CD14-positive monocyte (primary cell): ENCODE results near the gene TENM3. TPM values are rescaled to one million over a fixed set of nuclear protein-coding genes. Genes with fewer than 3 reads are reported as not detected.
"Not testable (repeated sequence)": the region's sequence is repeated elsewhere in the genome, so short reads cannot be mapped to it uniquely, and the experiment has no call there.

Experiments used
- DNase-seq, 3 donors: peaks; one replicate each; pipeline ENCODE4 v3.0.0-alpha.2; 2011 to 2022
- H2AFZ ChIP-seq: 2 replicates; pipeline ENCODE4 v1.6.0; 2012; ENCODE audit warnings: mild to moderate bottlenecking, low read depth, low read length, inconsistent platforms; ENCODE audit not compliant: insufficient read depth, poor library complexity, severe bottlenecking
- H3K27ac ChIP-seq, 2 donors: 1 replicate in 1 of 2; 2 replicates in 1 of 2; pipeline ENCODE4 v1.5.1; 2012 to 2013; ENCODE audit warnings: low read length in 2 of 2, control low read depth in 1 of 2, inconsistent platforms in 1 of 2, low read depth in 1 of 2, mild to moderate bottlenecking in 1 of 2
- H3K27me3 ChIP-seq, 2 donors: one replicate each; pipeline versions ENCODE4 v1.6.0 to v1.6.1; 2011 to 2013; ENCODE audit warnings: low read length in 2 of 2; ENCODE audit not compliant: control insufficient read depth in 2 of 2, insufficient read depth in 2 of 2
- H3K36me3 ChIP-seq, 2 donors: replicated peaks in 1 of 2; 1 replicate in 1 of 2; 2 replicates in 1 of 2; pipeline versions ENCODE4 v1.5.1 to v1.6.1; 2012 to 2013; ENCODE audit warnings: low read length in 2 of 2, control low read depth in 1 of 2, inconsistent platforms in 1 of 2, mild to moderate bottlenecking in 1 of 2; ENCODE audit not compliant: insufficient read depth in 2 of 2, control insufficient read depth in 1 of 2
- H3K4me1 ChIP-seq, 2 donors: 1 replicate in 1 of 2; 2 replicates in 1 of 2; pipeline versions ENCODE4 v1.5.1 to v1.6.1; 2012 to 2013; ENCODE audit warnings: low read length in 2 of 2, control low read depth in 1 of 2, inconsistent platforms in 1 of 2, mild to moderate bottlenecking in 1 of 2, moderate library complexity in 1 of 2; ENCODE audit not compliant: insufficient read depth in 2 of 2, control insufficient read depth in 1 of 2
- H3K4me2 ChIP-seq: replicated peaks from 2 replicates; pipeline ENCODE3; 2012; ENCODE audit warnings: low read length, moderate library complexity, mild to moderate bottlenecking; ENCODE audit not compliant: poor library complexity, severe bottlenecking; ENCODE audit errors: extremely low read depth
- H3K4me3 ChIP-seq, 3 experiments: fragments of 200-600 bp in 1 of 3; sonication (generic) in 1 of 3; replicated peaks in 1 of 3; 1 replicate in 2 of 3; 2 replicates in 1 of 3; pipeline ENCODE4 v1.5.1; 2011 to 2013; ENCODE audit warnings: low read length in 3 of 3, mild to moderate bottlenecking in 3 of 3, control low read depth in 2 of 3, low read depth in 2 of 3, inconsistent platforms in 1 of 3, moderate library complexity in 1 of 3
- H3K79me2 ChIP-seq: 2 replicates; pipeline ENCODE4 v1.6.0; 2012; ENCODE audit warnings: mild to moderate bottlenecking, control low read depth, inconsistent platforms, low read length, moderate library complexity; ENCODE audit not compliant: insufficient read depth
- H3K9ac ChIP-seq: 2 replicates; pipeline ENCODE4 v1.6.0; 2017; ENCODE audit warnings: low read length, mild to moderate bottlenecking; ENCODE audit not compliant: insufficient read depth, poor library complexity, severe bottlenecking
- H3K9me3 ChIP-seq, 2 donors: replicated peaks in 1 of 2; 1 replicate in 1 of 2; 2 replicates in 1 of 2; pipeline versions ENCODE4 v1.5.1 to v1.6.1; 2012 to 2013; ENCODE audit warnings: low read length in 2 of 2, control low read depth in 1 of 2; ENCODE audit not compliant: control insufficient read depth in 1 of 2, insufficient read depth in 1 of 2
- H4K20me1 ChIP-seq: 2 replicates; pipeline ENCODE4 v1.6.0; 2012; ENCODE audit warnings: mild to moderate bottlenecking, low read length, control low read depth, moderate library complexity; ENCODE audit not compliant: insufficient read depth
- H3K27ac Mint-ChIP-seq, 7 donors: one replicate each; pipeline ENCODE4 v1.8.0; 2020; ENCODE audit warnings: mild to moderate bottlenecking in 7 of 7, mixed read lengths in 7 of 7, moderate library complexity in 6 of 7, inconsistent platforms in 2 of 7
- H3K27me3 Mint-ChIP-seq, 3 donors: one replicate each; pipeline ENCODE4 v1.8.0; 2021 to 2022; ENCODE audit warnings: low read depth in 3 of 3, mild to moderate bottlenecking in 3 of 3, mixed read lengths in 3 of 3, moderate library complexity in 3 of 3, inconsistent platforms in 1 of 3
- H3K36me3 Mint-ChIP-seq, 2 donors: one replicate each; pipeline ENCODE4 v1.8.0; 2020; ENCODE audit warnings: mixed read lengths in 2 of 2, inconsistent platforms in 1 of 2, mild to moderate bottlenecking in 1 of 2
- H3K4me1 Mint-ChIP-seq: one replicate; pipeline ENCODE4 v1.8.0; 2020; ENCODE audit warnings: mild to moderate bottlenecking, mixed read lengths
- H3K4me3 Mint-ChIP-seq, 2 donors: one replicate each; pipeline ENCODE4 v1.8.0; 2020; ENCODE audit warnings: mild to moderate bottlenecking in 2 of 2, mixed read lengths in 2 of 2, moderate library complexity in 1 of 2
- H3K9me3 Mint-ChIP-seq, 7 donors: one replicate each; pipeline ENCODE4 v1.8.0; 2020 to 2022; ENCODE audit warnings: mixed read lengths in 7 of 7, mild to moderate bottlenecking in 6 of 7, moderate library complexity in 6 of 7, inconsistent platforms in 2 of 7
- CTCF ChIP-seq: fragments of 200-600 bp; IDR thresholded peaks from one replicate; pipeline ENCODE4 v1.8.0; 2022; ENCODE audit warnings: antibody characterized with exemption, mild to moderate bottlenecking
- WGBS: methylation state at CpG from one replicate; pipeline ENCODE4 v1.1.5; 2013; ENCODE audit warnings: missing lambda C conversion rate; ENCODE audit not compliant: insufficient coverage; 5-methylcytosine and 5-hydroxymethylcytosine counted together
- intact Hi-C, 2 donors: fragments of 100-400 bp; cut with micrococcal nuclease; formaldehyde crosslinking; loops; one replicate each; pipeline versions ENCODE4 v1.15.0 to v1.15.1; 2023
- polyA minus RNA-seq: library from RNA; depleted of rRNA, polyadenylated mRNA; stranded (reverse); fragments of >200 nt; gene quantifications from 2 replicates; pipeline ENCODE4 v1.2.3, GENCODE V29; 2012
- polyA plus RNA-seq, 3 donors: library from polyadenylated mRNA; depleted of rRNA in 1 of 3; unstranded in 2 of 3; stranded (reverse) in 1 of 3; fragments of 300-500 nt in 2 of 3; fragments of >200 nt in 1 of 3; fragmentation: Illumina TruSeq in 2 of 3; gene quantifications; 1 replicate in 2 of 3; 2 replicates in 1 of 3; pipeline ENCODE4 v1.2.3, GENCODE V29; 2012 to 2021
- total RNA-seq, 12 experiments: library from RNA in 1 of 12; stranded (reverse) in 1 of 12; fragments of 120-200 nt in 1 of 12; gene quantifications; one replicate each; pipeline ENCODE4 v1.2.4 and lab custom pipeline; 2013 to 2026; ENCODE audit warnings: mixed read lengths in 6 of 12, inconsistent platforms in 1 of 12

Gene TENM3
- total RNA-seq (2013): 0.19 TPM
- not detected for polyA plus RNA-seq
- under 0.01 TPM in 2 replicates for polyA minus RNA-seq
- total RNA-seq (lab: John Stamatoyannopoulos, UW): 0 to 19.2 (median 0.16) reads per million in 11 experiments

- H3K27ac ChIP-seq, H3K4me3 Mint-ChIP-seq, H3K4me1 Mint-ChIP-seq, H3K4me2 ChIP-seq, intact Hi-C loops, H3K27me3 Mint-ChIP-seq, H2AFZ ChIP-seq, H3K27ac Mint-ChIP-seq, H3K79me2 ChIP-seq, H3K36me3 Mint-ChIP-seq, H3K4me3 ChIP-seq, H3K9ac ChIP-seq, H3K4me1 ChIP-seq, H3K36me3 ChIP-seq, H3K9me3 ChIP-seq, H4K20me1 ChIP-seq, DNase-seq, H3K27me3 ChIP-seq: not testable (repeated sequence)
- peaks cover 3 to 13% (median 8%) of the 10 kb centered on the region in 7 donors for H3K9me3 Mint-ChIP-seq
- 95% methylated on average over 8 of the region's 8 CpGs for whole genome bisulfite sequencing
These were observed at the start of gene TENM3 for GRCh38 chr4:182243204-182243603. TSS of gene TENM3 (plus strand) at chr4:182243402. CDS start at chr4:182324021, 80,619 bp downstream.

GRCh38 chr4:182194091-182194824 lies 48.9 kb upstream of the TENM3 start:
- DNase-seq: no peak
- Mint-ChIP-seq H3K9me3 (peaks cover 0 to 3% (median 2%) of the 10 kb centered on the region in 7 donors), H3K27ac (no peak overlapping the region), H3K4me3 (no peak overlapping the region), H3K4me1 (no peaks in the 10 kb centered on the region), H3K36me3 (no peaks in the 10 kb centered on the region), H3K27me3 (peaks cover 0 to 3% (median 0%) of the 10 kb centered on the region in 3 donors)
- H3K4me3 ChIP-seq: no peak overlapping the region
- 84% methylated on average over 7 of the region's 15 CpGs for WGBS
- H3K9me3 ChIP-seq: peaks cover 0 to 6% of the 10 kb centered on the region in 2 donors
- no peak overlapping the region for H3K27ac ChIP-seq
- no peak overlapping the region for H3K4me2 ChIP-seq
- H2AFZ ChIP-seq: no peak overlapping the region
- no peaks in the 10 kb centered on the region for H3K4me1 ChIP-seq
- no peaks in the 10 kb centered on the region for H3K36me3 ChIP-seq
- intact Hi-C loops: no loop called here
- no peaks in the 10 kb centered on the region for H3K27me3 ChIP-seq
- no peak overlapping the region for H3K9ac ChIP-seq
- no peaks in the 10 kb centered on the region for H4K20me1 ChIP-seq
- TF ChIP-seq CTCF: no peak
- no peaks in the 10 kb centered on the region for H3K79me2 ChIP-seq
